Measurements from ENCODE around the gene LCN12. TPM values are rescaled to one million over a fixed set of nuclear protein-coding genes. Genes with fewer than 3 reads are reported as not detected.

LCN12 gene
- total RNA-seq, 4 donors from 2014 or later, result not detected

GRCh38 chr9:136973618-136974617 lies 21.8 kb downstream of the LCN12 start:
- Histone ChIP-seq H3K4me1 (peaks cover 0 to 37% (median 7%) of the 10 kb centered on the region in 3 donors), H3K4me3 (no peak overlapping the region), H3K9me3 (no peaks in the 10 kb centered on the region), H3K27me3 (peaks cover 34% of the 10 kb centered on the region), H3K27ac (no peak overlapping the region), H3K36me3 (no peaks in the 10 kb centered on the region)
- no peak for ATAC-seq
- WGBS, 2 donors (ENCODE audit: low coverage in 1 of 2), result no CpG with 5 or more reads among the region's 29 CpGs
- TF ChIP-seq EP300 (IDR thresholded peaks at IDR 0.05) (no peak), POLR2AphosphoS5 (IDR thresholded peaks at IDR 0.05) (no peak), CTCF (IDR thresholded peaks at IDR 0.05) (no peak), POLR2A (IDR thresholded peaks at IDR 0.05) (no peak)

GRCh38 chr9:136974817-136975535 lies 22.9 kb downstream of the LCN12 start:
- H3K27me3 ChIP-seq, result peaks cover 29% of the 10 kb centered on the region
- H3K4me3 ChIP-seq, result no peak overlapping the region
- peak overlapping the region in 3 of 4 donors; percentile 11 to 45 (median 20) for H3K27ac ChIP-seq
- TF ChIP-seq POLR2AphosphoS5 (IDR thresholded peaks at IDR 0.05) (no peak), CTCF (IDR thresholded peaks at IDR 0.05) (no peak), EP300 (IDR thresholded peaks at IDR 0.05) (no peak), POLR2A (IDR thresholded peaks at IDR 0.05) (no peak)
- H3K36me3 ChIP-seq, result no peaks in the 10 kb centered on the region
- peaks cover 0 to 40% (median 7%) of the 10 kb centered on the region in 3 donors for H3K4me1 ChIP-seq
- ATAC-seq, result no peak
- no peaks in the 10 kb centered on the region for H3K9me3 ChIP-seq
- 62% methylated on average over 5 of the region's 15 CpGs; no CpG with 5 or more reads in 1 of the 2 donors for WGBS, 2 donors (ENCODE audit: low coverage in 1 of 2)

- Histone ChIP-seq H3K4me3 (no peak overlapping the region), H3K27ac (peak overlapping the region in 3 of 4 donors; percentile 11 to 45 (median 20)), H3K9me3 (no peaks in the 10 kb centered on the region), H3K4me1 (peaks cover 0 to 40% (median 7%) of the 10 kb centered on the region in 3 donors), H3K36me3 (no peaks in the 10 kb centered on the region), H3K27me3 (peaks cover 22% of the 10 kb centered on the region)
- no peak for ATAC-seq
- TF ChIP-seq POLR2AphosphoS5 (IDR thresholded peaks at IDR 0.05) (no peak), POLR2A (IDR thresholded peaks at IDR 0.05) (no peak), CTCF (IDR thresholded peaks at IDR 0.05) (no peak), EP300 (IDR thresholded peaks at IDR 0.05) (no peak)
- WGBS, 2 donors (ENCODE audit: low coverage in 1 of 2), result no CpG with 5 or more reads among the region's 14 CpGs
Observed at GRCh38 chr9:136975644-136976043, 23.6 kb downstream of the LCN12 start.

GRCh38 chr9:136977223-136977622 lies 25.1 kb downstream of the LCN12 start, which contains the start of gene PTGDS:
Gene PTGDS, plus strand, starts transcription at chr9:136977504. Its CDS starts 75 bp downstream, at chr9:136977579.
- H3K4me3 ChIP-seq, result peak within 1 kb of the TSS; percentile 27 to 57
- peaks cover 0 to 40% (median 7%) of the 10 kb centered on the region in 3 donors for H3K4me1 ChIP-seq
- no peak for ATAC-seq
- peak within 1 kb of the TSS in 2 of 4 donors; percentile 54 to 61 for H3K27ac ChIP-seq
- no peaks in the 10 kb centered on the region for H3K36me3 ChIP-seq
- no CpG with 5 or more reads among the region's 10 CpGs for WGBS, 2 donors (ENCODE audit: low coverage in 1 of 2)
- H3K27me3 ChIP-seq, result peaks cover 32% of the 10 kb centered on the region
- H3K9me3 ChIP-seq, result no peaks in the 10 kb centered on the region
- TF ChIP-seq POLR2A (IDR thresholded peaks at IDR 0.05), result no peak
- TF ChIP-seq POLR2AphosphoS5 (IDR thresholded peaks at IDR 0.05), result no peak
- no peak for TF ChIP-seq CTCF (IDR thresholded peaks at IDR 0.05)
- no peak for TF ChIP-seq EP300 (IDR thresholded peaks at IDR 0.05)

All from gastroesophageal sphincter (tissue), 4 donors.